Measurements from ENCODE around the gene CFAP46.

- TF ChIP-seq, protein P1, sequence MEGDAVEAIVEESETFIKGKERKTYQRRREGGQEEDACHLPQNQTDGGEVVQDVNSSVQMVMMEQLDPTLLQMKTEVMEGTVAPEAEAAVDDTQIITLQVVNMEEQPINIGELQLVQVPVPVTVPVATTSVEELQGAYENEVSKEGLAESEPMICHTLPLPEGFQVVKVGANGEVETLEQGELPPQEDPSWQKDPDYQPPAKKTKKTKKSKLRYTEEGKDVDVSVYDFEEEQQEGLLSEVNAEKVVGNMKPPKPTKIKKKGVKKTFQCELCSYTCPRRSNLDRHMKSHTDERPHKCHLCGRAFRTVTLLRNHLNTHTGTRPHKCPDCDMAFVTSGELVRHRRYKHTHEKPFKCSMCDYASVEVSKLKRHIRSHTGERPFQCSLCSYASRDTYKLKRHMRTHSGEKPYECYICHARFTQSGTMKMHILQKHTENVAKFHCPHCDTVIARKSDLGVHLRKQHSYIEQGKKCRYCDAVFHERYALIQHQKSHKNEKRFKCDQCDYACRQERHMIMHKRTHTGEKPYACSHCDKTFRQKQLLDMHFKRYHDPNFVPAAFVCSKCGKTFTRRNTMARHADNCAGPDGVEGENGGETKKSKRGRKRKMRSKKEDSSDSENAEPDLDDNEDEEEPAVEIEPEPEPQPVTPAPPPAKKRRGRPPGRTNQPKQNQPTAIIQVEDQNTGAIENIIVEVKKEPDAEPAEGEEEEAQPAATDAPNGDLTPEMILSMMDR (IDR thresholded peaks at IDR 0.05) = no peak
- TF ChIP-seq EZH2phosphoT487 (IDR thresholded peaks at IDR 0.05) = no peak
- TF ChIP-seq EZH2 (IDR thresholded peaks at IDR 0.05) = no peak
Measured at GRCh38 chr10:132912225-132912712, 30.1 kb downstream of the CFAP46 start.
